HG02938 (cell line): ENCODE measurements around the gene SCN8A.
"Not testable (repeated sequence)": the region's sequence is repeated elsewhere in the genome, so short reads cannot be mapped to it uniquely, and the experiment has no call there.

ENCODE experiments used
- ATAC-seq: cut with Tn5 transposase; IDR thresholded peaks from one replicate; pipeline ENCODE4 v1.9.1; 2021; ENCODE audit warnings: mild to moderate bottlenecking, moderate library complexity; ENCODE audit not compliant: unreplicated experiment

Gene SCN8A

GRCh38 chr12:51621156-51621922, 30.3 kb downstream of the SCN8A start:
- no peak for ATAC-seq

GRCh38 chr12:51622564-51622963, 31.5 kb downstream of the SCN8A start:
- ATAC-seq = no peak

DNA sequence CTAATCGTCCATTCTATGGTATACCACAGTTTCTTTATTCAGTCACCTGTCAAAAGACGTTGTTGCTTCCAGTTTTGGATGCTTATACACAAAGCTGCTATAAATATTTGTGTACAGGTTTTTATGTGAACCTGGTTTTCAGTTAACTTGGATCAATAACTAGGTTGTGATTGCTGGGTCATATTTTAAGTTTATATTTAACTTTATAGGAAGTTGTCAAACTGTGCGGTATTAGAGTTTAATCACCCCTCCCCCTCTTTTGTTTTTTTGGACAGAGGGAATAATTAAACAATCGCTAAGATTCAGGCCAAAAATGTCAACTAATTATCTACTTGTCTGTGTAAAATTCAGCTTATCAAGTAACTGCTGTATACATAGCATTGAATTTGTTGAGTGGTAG, 34.3 kb downstream of the SCN8A start:
- no peak for ATAC-seq

GRCh38 chr12:51626115-51626514, 35.1 kb downstream of the SCN8A start:
- ATAC-seq = no peak

DNA sequence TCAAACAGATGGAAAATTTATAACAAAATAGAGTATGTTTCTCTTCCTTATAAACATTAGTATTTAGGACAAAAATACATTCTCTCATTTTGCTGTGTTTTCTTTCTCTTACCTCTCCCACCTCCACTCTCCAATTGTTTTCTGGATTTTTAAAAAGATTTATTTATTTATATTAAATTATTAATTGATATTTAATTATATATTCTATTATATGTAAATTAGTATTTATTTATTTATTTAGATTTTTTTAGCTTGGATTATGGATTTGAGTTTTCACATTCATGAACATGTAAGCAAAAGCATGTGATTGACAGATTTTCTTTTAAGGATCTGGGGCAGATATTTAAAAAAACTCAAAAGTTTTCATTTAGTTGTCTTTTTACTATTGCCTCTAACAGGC, 35.6 kb downstream of the SCN8A start:
- no peak for ATAC-seq

GRCh38 chr12:51630256-51630880, 39.3 kb downstream of the SCN8A start:
- ATAC-seq = no peak

DNA sequence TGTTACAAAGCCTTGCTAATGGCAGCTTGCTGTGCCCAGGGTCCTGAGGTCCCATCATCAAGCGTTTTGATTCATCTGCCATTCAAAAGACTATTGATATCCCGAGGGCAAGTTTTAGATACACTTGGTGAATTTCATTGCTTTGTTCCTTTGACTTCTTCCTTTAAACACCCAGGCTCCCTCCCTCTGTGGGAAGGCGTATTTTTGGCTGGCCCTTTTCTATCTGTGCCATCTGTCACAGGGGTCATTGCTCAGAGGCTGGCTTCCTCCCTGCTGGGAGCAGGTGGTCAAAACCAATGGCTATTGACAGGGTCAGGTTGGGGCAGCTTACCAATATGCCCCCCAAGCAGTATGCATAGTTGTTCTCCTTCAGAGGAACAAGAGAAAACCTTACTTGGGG, 40.0 kb downstream of the SCN8A start:
- ATAC-seq = no peak

DNA sequence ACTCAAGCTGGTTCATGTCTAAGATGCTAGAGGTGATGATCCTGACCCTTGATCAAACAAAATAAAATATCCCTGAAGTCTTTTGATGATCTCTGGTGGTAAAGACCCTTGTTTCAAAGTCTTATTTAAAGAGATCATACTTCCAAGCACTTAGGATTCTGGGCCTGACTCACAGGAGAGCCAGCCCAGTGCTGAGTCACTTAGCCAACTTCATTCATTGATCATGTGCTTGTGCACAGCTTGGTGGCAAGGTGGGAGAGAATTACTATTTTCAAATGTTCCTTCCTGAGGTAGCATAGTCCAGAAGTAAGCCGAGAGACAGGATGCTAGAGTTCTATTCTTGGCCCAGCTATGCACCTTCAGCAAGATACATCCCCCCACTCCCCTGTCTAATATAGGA, 40.6 kb downstream of the SCN8A start:
- ATAC-seq = no peak

DNA sequence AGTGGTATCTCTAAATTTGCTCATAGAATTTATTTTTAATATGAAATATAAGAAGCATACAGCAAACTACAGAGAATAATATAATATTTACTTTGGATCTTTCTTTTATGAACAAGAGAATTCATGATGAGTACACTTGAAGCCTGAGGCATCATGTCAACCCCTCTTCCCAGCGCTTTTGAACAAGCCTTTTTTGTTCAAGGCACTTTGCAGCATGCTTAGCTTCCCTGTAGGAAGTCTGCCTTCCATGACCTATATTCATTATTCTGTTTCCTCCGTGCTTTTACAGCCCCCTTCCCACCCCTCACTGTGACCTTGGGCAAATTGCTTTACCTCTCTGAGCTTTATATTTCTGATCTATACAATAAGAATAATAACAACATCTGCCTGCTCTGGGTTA, 41.6 kb downstream of the SCN8A start:
- no peak for ATAC-seq

DNA sequence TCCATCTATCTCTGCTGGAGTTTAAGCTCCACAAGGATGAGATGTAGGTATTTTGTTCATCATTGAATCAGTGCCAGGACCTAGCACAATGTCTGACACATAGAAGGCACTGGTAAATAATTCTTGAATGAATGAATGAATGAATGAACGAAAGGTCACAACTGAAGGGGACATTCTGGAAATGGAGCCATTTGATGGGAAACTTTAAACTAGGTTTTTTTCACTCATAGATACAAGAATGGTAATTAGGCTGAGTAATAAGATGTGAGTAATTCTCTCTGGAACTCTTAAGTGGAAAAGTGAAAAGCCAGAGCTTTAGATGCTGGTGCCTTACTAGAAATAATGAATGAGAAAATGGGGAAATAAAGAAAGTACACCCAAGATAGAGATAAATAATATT, 44.3 kb downstream of the SCN8A start:
- ATAC-seq = no peak

DNA sequence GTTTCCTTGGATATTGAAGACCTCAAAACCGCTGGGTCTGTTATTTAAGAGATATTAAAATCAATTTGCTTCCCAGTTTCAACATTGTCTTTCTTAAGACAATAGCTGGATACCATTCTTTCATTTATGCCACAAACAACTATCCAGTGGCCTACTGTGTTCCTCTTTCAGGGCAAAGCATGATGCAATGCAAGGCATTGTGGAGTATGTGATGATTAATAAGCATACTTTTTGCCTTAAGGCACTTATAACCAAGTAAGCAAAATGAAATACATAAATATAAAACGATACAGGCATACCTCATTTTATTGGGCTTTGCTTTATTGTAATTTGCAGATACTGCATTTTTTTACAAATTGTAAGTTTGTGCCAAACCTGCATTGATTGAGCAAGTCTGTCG, 45.5 kb downstream of the SCN8A start:
- ATAC-seq = no peak

GRCh38 chr12:51636986-51637385, 46.0 kb downstream of the SCN8A start:
- no peak for ATAC-seq

- no peak for ATAC-seq
Observed at GRCh38 chr12:51639361-51639760, 48.3 kb downstream of the SCN8A start.

DNA sequence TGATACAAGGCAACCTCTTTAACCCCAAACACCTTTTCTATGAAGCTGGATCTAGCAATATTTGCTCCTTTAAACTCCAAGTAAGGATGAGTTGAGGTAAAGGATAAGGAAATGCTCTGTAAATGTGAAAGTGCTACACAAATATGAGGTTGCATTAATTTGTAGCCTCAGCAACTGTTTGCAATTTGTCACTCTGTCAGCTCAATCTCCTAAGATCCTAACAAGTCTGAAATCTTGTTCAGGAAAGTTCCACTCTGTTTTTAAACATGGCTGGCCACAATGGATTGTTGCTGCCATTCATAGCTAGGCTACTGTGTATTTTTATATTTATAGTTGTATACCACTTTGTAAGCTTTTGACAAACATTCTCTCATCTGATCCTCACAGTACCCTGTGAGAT, 51.3 kb downstream of the SCN8A start:
- ATAC-seq = no peak

DNA sequence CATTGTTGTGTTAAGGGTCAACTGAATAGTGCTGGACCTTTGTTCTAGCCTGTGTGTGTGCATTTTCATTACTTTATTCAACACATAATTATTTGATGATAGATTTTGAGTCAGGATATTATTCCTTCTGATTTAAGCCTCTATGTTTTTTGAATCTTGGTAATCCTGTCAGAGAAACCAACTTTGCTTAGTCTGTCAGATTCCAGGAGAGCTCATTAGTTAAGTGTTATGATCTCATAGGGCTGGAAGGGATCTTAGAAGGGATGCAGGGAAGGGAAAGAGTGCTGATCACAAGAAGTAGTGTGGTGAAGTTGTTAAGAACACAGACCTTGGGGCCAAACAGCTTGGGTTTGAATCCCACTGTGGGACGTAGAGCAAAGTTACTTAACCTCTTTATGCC, 52.9 kb downstream of the SCN8A start:
- no peak for ATAC-seq

- ATAC-seq = not testable (repeated sequence)
Observed at GRCh38 chr12:51644691-51645090, 53.7 kb downstream of the SCN8A start.

DNA sequence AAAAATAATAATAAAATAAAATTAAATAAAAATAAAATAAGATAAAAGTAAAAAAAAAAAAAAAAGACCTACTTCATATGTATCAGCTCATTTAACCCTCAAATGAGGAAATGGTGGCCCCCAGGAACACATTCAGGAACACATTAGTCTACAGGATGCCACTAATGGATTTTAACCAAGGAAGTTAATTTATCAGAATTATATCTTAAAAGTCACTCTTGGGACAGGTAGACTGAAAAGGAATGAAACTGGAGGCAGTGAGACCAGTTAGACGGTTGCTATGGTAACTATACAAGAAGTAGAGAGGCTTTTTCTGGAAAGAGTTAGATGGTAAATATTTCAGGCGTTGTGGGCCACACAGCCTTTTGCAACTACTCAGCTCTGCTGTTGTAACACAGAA, 54.9 kb downstream of the SCN8A start:
- no peak for ATAC-seq

DNA sequence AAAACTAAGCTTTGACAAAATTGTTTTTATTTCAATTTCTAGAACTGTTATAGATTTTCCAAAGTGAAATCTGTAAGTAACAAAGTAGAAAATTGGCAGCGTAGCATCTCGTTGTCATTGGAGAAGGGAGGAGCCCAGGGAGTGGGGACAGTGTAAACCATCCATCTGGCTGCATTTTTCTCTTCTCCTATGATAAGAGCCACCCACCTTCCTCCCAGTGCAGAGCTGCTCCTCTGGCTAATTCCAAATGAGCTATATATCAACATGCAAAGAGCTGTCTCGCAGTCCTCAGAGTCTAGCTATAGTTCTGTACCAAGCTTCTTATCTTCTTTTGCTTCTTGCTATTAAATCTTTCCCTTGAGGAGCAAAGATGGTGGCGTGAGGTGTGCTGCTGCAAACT, 56.6 kb downstream of the SCN8A start:
- no peak for ATAC-seq

DNA sequence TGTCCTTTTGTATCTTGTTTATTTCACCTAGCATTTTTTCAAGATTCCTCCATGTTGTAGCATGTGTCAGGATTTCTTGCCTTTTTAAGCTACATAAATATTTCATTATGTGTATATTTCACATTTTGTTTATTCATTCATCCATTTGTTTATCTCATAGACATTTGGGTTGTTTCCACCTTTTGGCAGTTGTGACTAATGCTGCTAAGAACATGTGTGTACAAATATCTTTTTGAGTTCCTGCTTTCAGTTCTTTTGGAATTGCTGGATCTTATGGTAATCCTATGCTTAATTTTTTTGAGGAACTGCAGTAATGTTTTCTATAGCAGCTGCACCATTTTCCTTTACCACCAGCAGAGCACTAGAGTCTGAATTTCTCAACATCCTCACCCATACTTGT, 62.4 kb downstream of the SCN8A start:
- no peak for ATAC-seq

DNA sequence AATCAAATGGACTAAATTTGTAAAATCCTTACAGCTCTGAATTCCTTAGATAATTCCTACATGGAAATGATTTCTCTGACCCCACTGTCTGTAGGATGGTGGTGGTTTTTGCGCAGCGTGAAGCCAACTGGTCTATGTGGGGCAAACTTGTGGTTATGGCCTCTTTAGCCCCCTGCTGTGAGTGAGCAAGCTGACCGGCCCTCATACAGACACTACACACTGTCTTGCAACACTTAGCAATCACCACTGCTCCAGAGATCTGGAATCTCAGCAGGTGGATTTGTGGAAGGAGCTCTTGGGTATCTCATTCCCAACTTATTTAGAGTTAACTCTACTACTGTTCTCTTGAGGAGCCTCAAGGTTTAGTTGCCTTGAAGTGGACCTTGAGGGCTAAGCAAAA, 70.2 kb downstream of the SCN8A start:
- no peak for ATAC-seq

- no peak for ATAC-seq
Observed at GRCh38 chr12:51661836-51662235, 70.8 kb downstream of the SCN8A start.

DNA sequence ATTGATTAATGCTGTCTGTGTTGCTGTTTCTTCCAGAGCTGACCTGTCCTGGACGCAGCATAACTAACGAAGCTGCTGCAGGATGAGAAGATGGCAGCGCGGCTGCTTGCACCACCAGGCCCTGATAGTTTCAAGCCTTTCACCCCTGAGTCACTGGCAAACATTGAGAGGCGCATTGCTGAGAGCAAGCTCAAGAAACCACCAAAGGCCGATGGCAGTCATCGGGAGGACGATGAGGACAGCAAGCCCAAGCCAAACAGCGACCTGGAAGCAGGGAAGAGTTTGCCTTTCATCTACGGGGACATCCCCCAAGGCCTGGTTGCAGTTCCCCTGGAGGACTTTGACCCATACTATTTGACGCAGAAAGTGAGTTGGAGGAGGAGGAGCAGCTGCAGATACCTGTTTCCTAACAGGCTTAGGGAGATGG, 71.7 kb downstream of the SCN8A start:
- no peak for ATAC-seq

DNA sequence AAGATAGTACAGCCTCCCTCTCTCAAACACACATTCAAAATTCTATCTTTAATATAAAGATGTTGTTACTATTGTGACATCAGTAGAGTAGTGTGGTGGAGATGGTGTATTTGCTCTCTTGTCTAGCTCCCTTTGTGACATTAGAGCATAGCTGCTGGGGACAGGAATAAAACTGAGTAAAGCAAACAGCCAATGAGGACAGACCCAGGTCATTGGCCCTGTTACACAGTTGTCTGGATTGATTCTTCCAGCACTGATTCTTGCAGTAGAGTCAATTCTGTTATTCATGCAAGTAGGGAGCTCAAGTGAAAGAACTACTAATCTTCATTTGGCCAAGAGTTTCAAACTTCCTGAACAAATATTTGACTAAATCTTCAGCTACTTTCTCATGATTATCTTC, 72.4 kb downstream of the SCN8A start:
- ATAC-seq = no peak
